ENCODE data around the gene RAD51AP2. TPM values are rescaled to one million over a fixed set of nuclear protein-coding genes. Genes with fewer than 3 reads are reported as not detected.

Gene RAD51AP2
- total RNA-seq, 1 experiment from 2014 or later, result not detected

DNA sequence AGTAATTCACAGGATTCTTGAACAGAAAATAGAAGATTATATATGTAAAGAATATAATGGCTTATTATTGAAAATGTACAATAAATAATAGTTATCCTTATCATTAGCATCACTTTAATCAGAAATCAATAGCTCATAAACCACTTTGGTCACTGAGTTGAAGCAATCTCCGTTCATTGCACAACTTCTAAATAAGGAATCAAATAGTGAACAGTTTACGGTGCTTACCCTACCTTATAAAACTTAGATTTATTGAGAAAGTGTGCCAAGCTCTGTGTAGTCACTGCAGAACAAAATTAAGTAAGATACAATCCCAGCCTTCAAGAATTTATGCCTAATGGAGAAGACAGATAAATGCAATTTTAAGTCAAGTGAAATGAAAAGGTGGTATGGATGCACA lies 29.0 kb upstream of the RAD51AP2 start:
- no TSS peak for BruUV-seq (replicated peaks)
- ChIA-PET CTCF (no interaction called here), POLR2A (no interaction called here)
- intact Hi-C loops (cut with micrococcal nuclease; ENCODE audit: unreplicated experiment) (no loop called here), in situ Hi-C loops (cut with HindIII; ENCODE audit: low pct_unique_long_range_greater_than_20kb, low sequenced_read_pairs) (no loop called here)
- Histone ChIP-seq H3K4me3 (ENCODE audit: low read depth in 2 of 2, low read length in 2 of 2) (no peak overlapping the region), H3K9me3 (ENCODE audit: control insufficient read depth, insufficient read depth, low read depth, low read length) (no peaks in the 10 kb centered on the region), H3K36me3 (ENCODE audit: control insufficient read depth, insufficient read depth, low read length) (0 out of 2 replicates have a peak, but pooled peaks cover 2% of the 10 kb centered on the region), H3K4me1 (ENCODE audit: control insufficient read depth, insufficient read depth, low read length) (no peaks in the 10 kb centered on the region), H3K27ac (ENCODE audit: low read length) (no peak overlapping the region), H3K27me3 (ENCODE audit: control insufficient read depth, insufficient read depth, low read length) (peaks cover 10% of the 10 kb centered on the region; the same call in 1 of the 2 replicates)
- no peak for ATAC-seq
- TF ChIP-seq, protein P1, sequence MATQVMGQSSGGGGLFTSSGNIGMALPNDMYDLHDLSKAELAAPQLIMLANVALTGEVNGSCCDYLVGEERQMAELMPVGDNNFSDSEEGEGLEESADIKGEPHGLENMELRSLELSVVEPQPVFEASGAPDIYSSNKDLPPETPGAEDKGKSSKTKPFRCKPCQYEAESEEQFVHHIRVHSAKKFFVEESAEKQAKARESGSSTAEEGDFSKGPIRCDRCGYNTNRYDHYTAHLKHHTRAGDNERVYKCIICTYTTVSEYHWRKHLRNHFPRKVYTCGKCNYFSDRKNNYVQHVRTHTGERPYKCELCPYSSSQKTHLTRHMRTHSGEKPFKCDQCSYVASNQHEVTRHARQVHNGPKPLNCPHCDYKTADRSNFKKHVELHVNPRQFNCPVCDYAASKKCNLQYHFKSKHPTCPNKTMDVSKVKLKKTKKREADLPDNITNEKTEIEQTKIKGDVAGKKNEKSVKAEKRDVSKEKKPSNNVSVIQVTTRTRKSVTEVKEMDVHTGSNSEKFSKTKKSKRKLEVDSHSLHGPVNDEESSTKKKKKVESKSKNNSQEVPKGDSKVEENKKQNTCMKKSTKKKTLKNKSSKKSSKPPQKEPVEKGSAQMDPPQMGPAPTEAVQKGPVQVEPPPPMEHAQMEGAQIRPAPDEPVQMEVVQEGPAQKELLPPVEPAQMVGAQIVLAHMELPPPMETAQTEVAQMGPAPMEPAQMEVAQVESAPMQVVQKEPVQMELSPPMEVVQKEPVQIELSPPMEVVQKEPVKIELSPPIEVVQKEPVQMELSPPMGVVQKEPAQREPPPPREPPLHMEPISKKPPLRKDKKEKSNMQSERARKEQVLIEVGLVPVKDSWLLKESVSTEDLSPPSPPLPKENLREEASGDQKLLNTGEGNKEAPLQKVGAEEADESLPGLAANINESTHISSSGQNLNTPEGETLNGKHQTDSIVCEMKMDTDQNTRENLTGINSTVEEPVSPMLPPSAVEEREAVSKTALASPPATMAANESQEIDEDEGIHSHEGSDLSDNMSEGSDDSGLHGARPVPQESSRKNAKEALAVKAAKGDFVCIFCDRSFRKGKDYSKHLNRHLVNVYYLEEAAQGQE (IDR thresholded peaks at IDR 0.05; ENCODE audit: insufficient read depth in 1 of 2, low read depth in 2 of 2, low read length in 1 of 2), result no peak
- no peak for TF ChIP-seq TCF7L2 (IDR thresholded peaks at IDR 0.05; ENCODE audit: low read depth, low read length)
- TF ChIP-seq POLR2AphosphoS5 (IDR thresholded peaks at IDR 0.05; ENCODE audit: low read depth, low read length), result no peak
- TF ChIP-seq, protein P2, sequence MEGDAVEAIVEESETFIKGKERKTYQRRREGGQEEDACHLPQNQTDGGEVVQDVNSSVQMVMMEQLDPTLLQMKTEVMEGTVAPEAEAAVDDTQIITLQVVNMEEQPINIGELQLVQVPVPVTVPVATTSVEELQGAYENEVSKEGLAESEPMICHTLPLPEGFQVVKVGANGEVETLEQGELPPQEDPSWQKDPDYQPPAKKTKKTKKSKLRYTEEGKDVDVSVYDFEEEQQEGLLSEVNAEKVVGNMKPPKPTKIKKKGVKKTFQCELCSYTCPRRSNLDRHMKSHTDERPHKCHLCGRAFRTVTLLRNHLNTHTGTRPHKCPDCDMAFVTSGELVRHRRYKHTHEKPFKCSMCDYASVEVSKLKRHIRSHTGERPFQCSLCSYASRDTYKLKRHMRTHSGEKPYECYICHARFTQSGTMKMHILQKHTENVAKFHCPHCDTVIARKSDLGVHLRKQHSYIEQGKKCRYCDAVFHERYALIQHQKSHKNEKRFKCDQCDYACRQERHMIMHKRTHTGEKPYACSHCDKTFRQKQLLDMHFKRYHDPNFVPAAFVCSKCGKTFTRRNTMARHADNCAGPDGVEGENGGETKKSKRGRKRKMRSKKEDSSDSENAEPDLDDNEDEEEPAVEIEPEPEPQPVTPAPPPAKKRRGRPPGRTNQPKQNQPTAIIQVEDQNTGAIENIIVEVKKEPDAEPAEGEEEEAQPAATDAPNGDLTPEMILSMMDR (IDR thresholded peaks at IDR 0.05), result no peak
- no peak for TF ChIP-seq SIN3A (IDR thresholded peaks at IDR 0.05; ENCODE audit: borderline replicate concordance, insufficient read depth, low read depth, low read length)
- DNase-seq (ENCODE audit: low read depth, low spot score), result no peak

DNA sequence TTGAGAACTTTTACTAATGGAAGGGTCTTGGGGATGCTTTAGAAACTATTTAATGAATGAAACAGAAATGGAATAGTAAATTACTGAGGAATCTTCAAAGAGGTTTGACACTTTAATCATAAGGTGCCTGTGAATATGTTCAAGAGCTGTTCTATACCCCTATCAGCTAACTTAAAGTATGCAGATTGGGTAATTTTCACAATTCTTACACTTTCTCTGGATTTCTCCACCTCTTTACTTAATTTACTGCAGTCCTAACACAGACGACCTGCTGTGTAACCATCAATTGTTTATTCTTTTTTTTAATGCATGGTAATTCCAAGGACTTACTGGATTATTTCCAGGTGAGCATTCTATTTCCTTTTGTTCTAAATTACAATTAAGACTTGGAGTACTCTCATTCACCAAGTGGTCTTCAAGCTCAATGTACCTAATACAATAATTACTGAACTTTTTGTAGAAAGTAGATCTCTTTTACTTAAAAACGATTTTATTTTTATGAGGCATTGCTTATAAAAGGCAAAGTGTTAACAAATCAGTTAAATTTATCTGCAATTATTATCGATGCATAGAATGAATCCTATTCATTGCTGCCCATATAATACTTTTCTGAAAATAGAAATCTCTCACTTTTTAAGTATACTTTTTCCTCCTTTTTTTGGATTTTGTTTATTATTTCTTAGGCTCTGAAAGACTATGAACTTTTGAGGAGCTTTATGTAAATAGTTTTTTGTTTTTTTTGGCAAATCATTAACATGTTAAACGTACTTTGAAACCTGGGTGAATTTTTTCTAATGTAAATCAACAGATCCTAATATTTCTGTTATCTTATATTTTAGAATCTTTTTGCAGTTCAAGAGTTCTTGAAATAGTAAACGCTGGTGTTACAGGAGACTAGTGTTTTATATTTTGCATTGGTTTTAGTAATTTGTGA lies 27.7 kb upstream of the RAD51AP2 start:
- BruUV-seq (replicated peaks), result no TSS peak

More for the DNA sequence above, 27.7 kb upstream of the RAD51AP2 start:
- H3K27ac ChIP-seq (ENCODE audit: low read length), result no peak overlapping the region
- H3K4me3 ChIP-seq (ENCODE audit: low read depth in 2 of 2, low read length in 2 of 2), result no peak overlapping the region
- no peaks in the 10 kb centered on the region for H3K9me3 ChIP-seq (ENCODE audit: control insufficient read depth, insufficient read depth, low read depth, low read length)
- TF ChIP-seq, protein P2 (IDR thresholded peaks at IDR 0.05), result no peak
- TF ChIP-seq, protein P1 (IDR thresholded peaks at IDR 0.05; ENCODE audit: insufficient read depth in 1 of 2, low read depth in 2 of 2, low read length in 1 of 2), result no peak
- TF ChIP-seq SIN3A (IDR thresholded peaks at IDR 0.05; ENCODE audit: borderline replicate concordance, insufficient read depth, low read depth, low read length), result no peak
- no peak for TF ChIP-seq TCF7L2 (IDR thresholded peaks at IDR 0.05; ENCODE audit: low read depth, low read length)
- TF ChIP-seq POLR2AphosphoS5 (IDR thresholded peaks at IDR 0.05; ENCODE audit: low read depth, low read length), result no peak
- in situ Hi-C loops (cut with HindIII; ENCODE audit: low pct_unique_long_range_greater_than_20kb, low sequenced_read_pairs) (no loop called here), intact Hi-C loops (cut with micrococcal nuclease; ENCODE audit: unreplicated experiment) (no loop called here)
- ChIA-PET CTCF (no interaction called here), POLR2A (no interaction called here)
- H3K27me3 ChIP-seq (ENCODE audit: control insufficient read depth, insufficient read depth, low read length), result peaks cover 19% of the 10 kb centered on the region
- ATAC-seq, result no peak
- peaks cover 3% of the 10 kb centered on the region for H3K4me1 ChIP-seq (ENCODE audit: control insufficient read depth, insufficient read depth, low read length)
- DNase-seq (ENCODE audit: low read depth, low spot score), result no peak
- 0 out of 2 replicates have a peak, but pooled peaks cover 3% of the 10 kb centered on the region for H3K36me3 ChIP-seq (ENCODE audit: control insufficient read depth, insufficient read depth, low read length)

All from Panc1 (cell line).